DMS153 treated with DMSO at 0.1 percent for 48 hours (cell line): ENCODE data around the gene SLC17A9.
"Not testable (repeated sequence)": the region's sequence is repeated elsewhere in the genome, so short reads cannot be mapped to it uniquely, and the experiment has no call there.

Source experiments
- DNase-seq: peaks from one replicate; lab custom pipeline; 2025; ENCODE audit not compliant: unreplicated experiment; lab: John Stamatoyannopoulos, UW

Gene SLC17A9

GRCh38 chr20:62918831-62919230 lies 33.7 kb upstream of the SLC17A9 start:
- no peak for DNase-seq

- DNase-seq = no peak
Observed at GRCh38 chr20:62920039-62920645, 32.4 kb upstream of the SLC17A9 start.

- DNase-seq = peak; percentile 54
Observed at GRCh38 chr20:62921119-62921687, 31.3 kb upstream of the SLC17A9 start.

- no peak for DNase-seq
Observed at GRCh38 chr20:62922451-62922921, 30.0 kb upstream of the SLC17A9 start.

GRCh38 chr20:62923059-62923668 lies 29.3 kb upstream of the SLC17A9 start:
- DNase-seq = not testable (repeated sequence)

GRCh38 chr20:62923669-62924441 lies 28.7 kb upstream of the SLC17A9 start:
- no peak for DNase-seq

- no peak for DNase-seq
Observed at GRCh38 chr20:62924442-62925075, 27.9 kb upstream of the SLC17A9 start.

- DNase-seq = no peak
Observed at GRCh38 chr20:62925076-62925419, 27.5 kb upstream of the SLC17A9 start.

GRCh38 chr20:62925420-62926228 lies 26.9 kb upstream of the SLC17A9 start:
- DNase-seq = no peak

GRCh38 chr20:62926229-62927127 lies 26.0 kb upstream of the SLC17A9 start, which contains the start of gene DIDO1:
Gene DIDO1, minus strand, starts transcription at chr20:62926505.
- DNase-seq = peak; percentile 79

- no peak for DNase-seq
Observed at GRCh38 chr20:62927128-62927705, 25.3 kb upstream of the SLC17A9 start.

- no peak for DNase-seq
Observed at GRCh38 chr20:62928246-62928939, 24.1 kb upstream of the SLC17A9 start.

GRCh38 chr20:62929051-62929538 lies 23.4 kb upstream of the SLC17A9 start:
- DNase-seq = no peak

GRCh38 chr20:62931464-62931863 lies 21.0 kb upstream of the SLC17A9 start:
- no peak for DNase-seq

- no peak for DNase-seq
Observed at GRCh38 chr20:62933966-62934365, 18.5 kb upstream of the SLC17A9 start.

GRCh38 chr20:62935204-62935967 lies 17.1 kb upstream of the SLC17A9 start:
- no peak for DNase-seq

GRCh38 chr20:62935968-62936585 lies 16.4 kb upstream of the SLC17A9 start:
- DNase-seq = no peak
